ENCODE results near the gene GPSM1.

The GPSM1 gene

GRCh38 chr9:136327304-136327974 lies at the start of gene GPSM1:
TSS of gene GPSM1 (plus strand) at chr9:136327539. CDS start at chr9:136327696, 157 bp downstream.
- peak; percentile 56 for DNase-seq

- no peak for DNase-seq
Observed at GRCh38 chr9:136277746-136278145, 49.6 kb upstream of the GPSM1 start.

- DNase-seq, result no peak
Observed at GRCh38 chr9:136278221-136278620, 49.1 kb upstream of the GPSM1 start.

GRCh38 chr9:136278894-136279293 lies 48.4 kb upstream of the GPSM1 start:
- DNase-seq, result no peak

GRCh38 chr9:136279471-136279870 lies 47.9 kb upstream of the GPSM1 start:
- no peak for DNase-seq

GRCh38 chr9:136280535-136281315 lies 46.6 kb upstream of the GPSM1 start:
- no peak for DNase-seq

- no peak for DNase-seq
Observed at GRCh38 chr9:136281421-136282271, 45.7 kb upstream of the GPSM1 start.

GRCh38 chr9:136282272-136282861 lies 45.0 kb upstream of the GPSM1 start:
- no peak for DNase-seq

- peak; percentile 74 for DNase-seq
Observed at GRCh38 chr9:136283291-136284235, 43.8 kb upstream of the GPSM1 start.

- DNase-seq, result no peak
Observed at GRCh38 chr9:136284311-136284710, 43.0 kb upstream of the GPSM1 start.

GRCh38 chr9:136284951-136285350 lies 42.4 kb upstream of the GPSM1 start:
- DNase-seq, result no peak

GRCh38 chr9:136285501-136286358 lies 41.6 kb upstream of the GPSM1 start:
- no peak for DNase-seq

GRCh38 chr9:136286359-136286986 lies 40.9 kb upstream of the GPSM1 start:
- DNase-seq, result no peak

- no peak for DNase-seq
Observed at GRCh38 chr9:136286987-136287379, 40.4 kb upstream of the GPSM1 start.

GRCh38 chr9:136287960-136288753 lies 39.2 kb upstream of the GPSM1 start:
- DNase-seq, result no peak

- no peak for DNase-seq
Observed at GRCh38 chr9:136289651-136290507, 37.5 kb upstream of the GPSM1 start.

GRCh38 chr9:136290508-136291000 lies 36.8 kb upstream of the GPSM1 start:
- DNase-seq, result no peak

- no peak for DNase-seq
Observed at GRCh38 chr9:136291306-136292025, 35.9 kb upstream of the GPSM1 start.

Measured in midbrain (tissue), 1 donor.